Right forelimb (tissue), 1 donor: ENCODE results near the gene FNBP1L.
"Not testable (repeated sequence)": the region's sequence is repeated elsewhere in the genome, so short reads cannot be mapped to it uniquely, and the experiment has no call there.

Experiments used
- DNase-seq: peaks from one replicate; pipeline ENCODE4 v3.0.0-alpha.2; 2018

Gene FNBP1L

DNA sequence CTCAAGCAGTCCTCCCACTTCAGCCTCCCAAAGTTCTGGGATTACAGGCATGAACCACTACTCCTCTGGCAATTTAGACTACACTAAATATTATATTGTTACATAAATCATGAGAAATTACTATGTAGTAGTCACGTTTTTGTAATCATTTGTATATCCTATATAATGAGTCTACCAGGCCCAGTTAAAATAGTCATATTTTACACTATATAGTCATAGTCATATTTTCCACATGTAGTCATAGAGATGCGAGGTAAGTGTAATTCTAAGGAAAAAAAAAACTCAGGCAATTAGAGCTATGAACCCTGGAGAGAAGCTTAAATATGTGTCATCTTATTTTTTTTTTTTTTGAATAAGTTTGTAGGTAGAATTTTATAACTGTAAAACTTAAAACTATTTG lies 90.0 kb downstream of the FNBP1L start:
- DNase-seq = no peak

GRCh38 chr1:93541045-93541444 lies 93.1 kb downstream of the FNBP1L start:
- no peak for DNase-seq

- no peak for DNase-seq
These were observed 94.5 kb downstream of the FNBP1L start for GRCh38 chr1:93542398-93542797.

GRCh38 chr1:93546162-93546863 lies 98.4 kb downstream of the FNBP1L start:
- no peak for DNase-seq

GRCh38 chr1:93549131-93549530 lies 101.2 kb downstream of the FNBP1L start:
- no peak for DNase-seq

GRCh38 chr1:93549811-93550210 lies 101.9 kb downstream of the FNBP1L start:
- no peak for DNase-seq

GRCh38 chr1:93552741-93553455 lies 105.0 kb downstream of the FNBP1L start:
- DNase-seq = no peak

DNA sequence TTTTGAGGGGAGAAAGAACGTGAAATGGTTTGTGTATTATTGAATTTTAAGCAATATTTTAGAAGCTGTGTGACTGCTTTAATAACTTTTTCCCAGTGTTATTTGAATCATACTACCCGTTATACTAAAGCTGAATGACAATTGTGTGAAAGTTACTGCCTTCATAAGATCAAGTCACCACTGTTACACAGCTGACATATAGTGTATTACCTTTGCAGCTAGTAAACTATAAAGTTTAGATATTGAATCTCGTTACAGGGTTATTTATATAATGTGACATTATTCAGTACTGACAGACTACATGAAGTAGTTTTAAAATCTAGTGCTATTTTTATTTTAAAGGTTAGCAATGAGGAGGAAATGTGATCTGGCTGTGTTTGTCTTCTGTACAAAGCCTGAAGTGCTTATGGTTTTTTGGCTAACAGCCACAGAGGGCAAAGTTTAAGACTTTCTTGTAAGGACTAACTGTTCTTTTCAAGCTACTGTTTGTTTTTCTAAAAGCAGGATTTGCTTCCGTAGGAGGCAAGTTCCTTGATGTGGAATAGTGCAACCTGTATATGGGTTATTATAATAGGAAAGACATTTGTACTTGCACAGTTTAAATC lies 106.1 kb downstream of the FNBP1L start:
- not testable (repeated sequence) for DNase-seq

GRCh38 chr1:93554883-93555872 lies 107.3 kb downstream of the FNBP1L start:
- DNase-seq = no peak

DNA sequence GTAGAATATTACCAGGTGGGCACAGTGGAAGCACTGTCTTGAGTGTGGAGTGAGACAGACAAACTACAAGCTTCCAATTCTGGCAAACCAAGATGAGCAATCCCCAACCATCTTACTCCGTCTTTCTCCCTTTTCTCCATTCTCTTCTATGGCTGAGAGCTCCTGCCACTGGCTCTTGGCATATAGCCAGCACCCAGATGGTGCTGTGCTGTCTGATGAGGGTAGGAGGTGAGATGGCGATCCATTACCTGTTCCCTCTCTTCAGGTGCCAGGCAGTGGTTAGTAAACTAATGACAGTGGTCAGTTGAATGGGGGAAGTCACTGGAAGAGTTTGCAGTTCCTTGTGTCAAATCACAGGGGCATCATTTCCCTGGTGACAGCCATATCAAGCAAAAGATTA lies 108.4 kb downstream of the FNBP1L start:
- no peak for DNase-seq

- DNase-seq = no peak
These were observed 111.1 kb downstream of the FNBP1L start for GRCh38 chr1:93559045-93559444.

- DNase-seq = no peak
These were observed 111.8 kb downstream of the FNBP1L start for GRCh38 chr1:93559695-93560094.

DNA sequence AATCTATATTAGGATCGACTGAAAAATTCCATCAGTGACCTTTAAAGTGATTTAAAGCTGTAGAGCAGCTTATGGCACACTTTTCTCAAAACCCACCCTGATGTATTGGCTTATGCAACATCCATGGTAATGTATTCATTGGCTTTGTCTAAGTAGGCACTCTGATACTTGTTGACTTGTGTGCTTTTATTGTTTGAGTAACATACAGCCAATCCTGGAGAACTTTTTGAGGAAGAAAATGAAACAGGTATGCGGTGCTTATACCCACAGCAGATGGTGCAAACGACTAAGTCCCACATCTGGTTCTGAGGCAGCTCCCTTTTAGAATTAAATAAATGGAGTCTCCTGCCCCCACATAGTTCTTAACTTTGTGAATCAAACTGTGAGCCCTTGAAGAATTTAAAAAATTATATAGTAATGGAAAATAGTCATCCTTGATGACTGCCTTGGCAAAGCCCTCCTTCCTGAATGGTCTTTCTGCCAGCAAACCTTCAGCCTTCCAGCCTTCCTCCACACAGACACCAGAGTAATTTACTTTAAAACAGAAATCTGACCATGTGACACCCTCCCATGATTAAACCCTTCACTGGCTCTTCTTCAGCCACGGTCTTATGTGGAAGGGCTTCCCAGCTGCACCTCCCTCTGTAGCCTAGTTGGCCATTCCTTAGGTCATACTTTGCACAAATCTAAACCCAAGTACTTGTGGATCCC lies 117.7 kb downstream of the FNBP1L start:
- no peak for DNase-seq

- DNase-seq = no peak
These were observed 118.3 kb downstream of the FNBP1L start for GRCh38 chr1:93566227-93566626.

DNA sequence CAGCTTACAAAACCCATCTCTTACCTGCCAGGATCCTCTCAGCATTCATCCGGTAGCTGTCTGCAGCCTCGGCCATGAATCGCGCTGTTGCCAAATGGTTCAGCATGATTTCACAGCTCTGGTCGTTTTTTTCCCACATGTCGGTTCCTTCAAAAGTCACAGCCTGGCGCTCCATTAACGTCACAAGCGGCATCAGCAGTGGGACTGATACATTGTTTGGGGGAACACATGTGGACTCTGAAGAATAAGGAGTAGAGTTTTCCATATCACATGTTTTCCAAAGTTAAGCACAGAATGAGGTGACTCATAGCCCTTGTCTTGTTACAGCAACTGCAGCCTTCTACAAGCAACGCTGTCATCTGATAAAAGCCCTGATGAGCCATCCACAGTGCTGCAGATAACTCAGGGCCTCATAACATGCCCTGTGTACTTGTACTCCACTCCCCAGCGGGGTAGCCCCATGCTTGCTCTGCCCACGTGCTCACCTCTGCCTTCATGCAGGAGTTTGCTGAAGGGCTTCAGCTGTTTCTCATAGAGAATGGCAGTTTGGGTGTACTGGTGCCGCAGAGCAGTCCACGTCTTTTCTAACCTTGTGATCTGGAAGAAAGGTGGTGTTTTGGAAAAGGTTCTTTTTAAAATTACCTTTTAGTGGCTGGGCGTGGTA lies 119.5 kb downstream of the FNBP1L start:
- no peak for DNase-seq

- no peak for DNase-seq
These were observed 121.6 kb downstream of the FNBP1L start for GRCh38 chr1:93569489-93569888.

- no peak for DNase-seq
These were observed 123.8 kb downstream of the FNBP1L start for GRCh38 chr1:93571623-93572310.

GRCh38 chr1:93573940-93574469 lies 126.1 kb downstream of the FNBP1L start:
- no peak for DNase-seq

DNA sequence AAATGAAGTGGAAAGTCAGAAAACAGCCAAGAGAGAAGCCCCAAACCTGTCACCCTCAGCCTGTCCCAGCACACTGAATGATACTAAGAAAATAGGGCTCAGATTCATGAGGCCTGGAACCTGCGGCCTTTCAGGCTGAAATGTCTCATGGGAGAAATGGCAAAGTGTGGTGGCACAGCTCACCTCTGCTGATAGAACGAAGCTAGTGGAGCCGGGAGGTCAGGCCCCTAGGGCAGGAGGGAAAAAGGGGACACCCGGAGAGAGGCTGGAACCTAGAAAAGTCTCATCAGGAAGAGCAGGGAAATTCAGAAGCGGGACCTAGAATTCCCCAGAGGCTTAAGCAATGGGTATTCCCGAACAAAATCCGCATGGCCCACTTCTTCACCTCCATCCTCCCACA lies 126.6 kb downstream of the FNBP1L start:
- no peak for DNase-seq

DNA sequence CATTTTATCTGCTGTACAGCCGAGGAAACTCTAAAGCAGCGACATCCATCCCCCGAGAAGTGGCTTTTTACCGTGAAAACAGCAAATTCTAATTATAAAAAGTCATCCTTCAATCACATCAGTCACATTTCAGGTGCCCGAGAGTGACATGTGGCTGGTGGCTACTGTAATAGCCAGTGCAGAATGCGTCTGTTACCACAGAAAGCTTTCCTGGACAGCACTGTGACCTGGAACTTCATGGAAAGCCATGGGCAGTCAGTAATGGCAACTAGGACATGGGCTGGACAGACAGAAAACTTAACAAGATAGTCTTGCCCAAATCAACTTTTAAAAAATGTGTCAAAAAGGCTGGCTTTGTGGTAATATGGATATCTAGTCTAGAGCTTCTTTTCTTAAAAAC lies 127.1 kb downstream of the FNBP1L start:
- DNase-seq = peak; percentile 35
